SIG-M5 treated with dmso at 0.1 percent for 504 hours (cell line): ENCODE data around the gene PDE6D.
A peak's percentile ranks its signal among the peaks of the same experiment; 100 is the strongest.
"Not testable (repeated sequence)": the region's sequence is repeated elsewhere in the genome, so short reads cannot be mapped to it uniquely, and the experiment has no call there.

ENCODE experiments used
- DNase-seq: peaks from one replicate; lab custom pipeline; 2025; ENCODE audit not compliant: unreplicated experiment; lab: John Stamatoyannopoulos, UW

PDE6D gene

DNA sequence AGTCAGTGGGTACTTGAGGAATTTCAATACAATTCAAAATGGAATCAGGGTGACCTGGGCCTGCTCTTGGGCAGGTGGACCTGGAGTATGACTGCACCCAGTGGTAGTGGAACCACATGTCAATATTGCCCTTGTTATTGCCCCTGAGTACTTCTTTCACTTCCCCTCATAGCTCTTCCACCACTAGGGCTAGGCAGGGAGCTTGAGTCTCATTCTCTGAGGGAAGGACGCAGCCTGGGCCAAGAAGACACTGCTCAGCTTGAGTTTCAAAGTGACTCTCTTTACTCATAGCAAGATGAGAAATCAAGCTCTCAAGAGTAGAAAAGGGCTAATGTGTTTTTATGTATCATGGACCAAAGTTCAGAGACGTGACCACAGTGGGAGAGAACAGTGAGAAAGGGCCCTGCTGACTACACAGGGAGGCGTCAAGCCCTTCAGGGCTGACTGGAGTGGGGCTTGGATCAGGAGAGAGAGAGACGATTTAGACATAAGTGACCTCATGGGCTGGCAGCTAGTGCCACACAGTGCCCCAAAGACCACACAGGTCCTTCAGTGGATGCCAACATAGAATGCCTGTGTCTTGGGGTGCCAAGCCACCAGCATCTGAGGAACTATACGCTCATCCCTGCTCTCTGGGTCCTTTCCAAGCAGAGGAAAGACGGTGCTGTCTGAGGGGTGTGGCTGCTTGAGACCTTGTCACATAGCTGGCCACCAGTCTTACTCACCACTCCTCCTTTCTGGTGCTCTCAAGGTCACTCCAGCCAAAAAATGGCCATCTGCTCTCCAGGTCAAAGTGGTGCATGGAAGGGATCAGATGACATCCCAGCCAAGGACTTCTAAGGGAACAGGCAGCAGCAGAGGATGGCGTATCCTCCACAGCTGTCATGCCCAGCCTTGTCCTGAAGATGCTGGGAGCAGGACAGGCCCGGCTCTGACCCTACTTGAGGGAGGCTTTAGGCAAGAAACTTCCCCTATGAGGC is 59.8 kb downstream of the PDE6D start:
- DNase-seq = peak; percentile 85

DNA sequence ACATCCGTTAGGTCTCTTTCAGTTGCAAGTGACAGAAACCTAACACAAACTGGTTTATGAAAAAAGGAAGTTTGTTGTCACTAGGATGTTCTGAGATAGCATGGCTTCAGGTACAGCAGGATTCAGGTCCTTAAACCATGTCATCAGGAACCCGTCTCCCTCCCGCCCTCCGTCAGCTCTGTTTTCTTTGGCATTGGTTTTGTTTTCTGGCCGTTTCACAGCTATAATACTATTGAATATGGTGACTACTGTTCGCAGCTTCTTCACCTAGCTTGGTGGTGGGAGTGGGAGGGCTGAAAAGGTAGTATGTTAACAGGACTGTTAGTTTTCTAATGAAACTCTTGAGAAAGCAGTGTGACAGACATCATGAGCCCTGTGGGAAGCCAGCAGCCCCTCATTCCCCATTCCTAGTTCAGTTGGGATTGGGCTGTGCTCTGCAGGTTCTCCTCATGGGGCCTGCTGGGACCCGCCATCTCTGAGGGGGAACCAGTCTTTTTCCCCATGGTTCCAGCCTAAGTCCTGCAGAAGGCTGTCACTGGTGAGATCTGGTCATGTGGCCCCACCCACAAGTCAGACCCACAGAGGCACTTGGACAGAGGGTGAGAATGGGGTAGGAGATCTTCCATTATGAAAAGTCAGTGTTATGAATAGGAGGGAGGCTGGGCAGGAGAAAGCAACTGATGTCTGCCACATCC is 60.6 kb downstream of the PDE6D start:
- no peak for DNase-seq

DNA sequence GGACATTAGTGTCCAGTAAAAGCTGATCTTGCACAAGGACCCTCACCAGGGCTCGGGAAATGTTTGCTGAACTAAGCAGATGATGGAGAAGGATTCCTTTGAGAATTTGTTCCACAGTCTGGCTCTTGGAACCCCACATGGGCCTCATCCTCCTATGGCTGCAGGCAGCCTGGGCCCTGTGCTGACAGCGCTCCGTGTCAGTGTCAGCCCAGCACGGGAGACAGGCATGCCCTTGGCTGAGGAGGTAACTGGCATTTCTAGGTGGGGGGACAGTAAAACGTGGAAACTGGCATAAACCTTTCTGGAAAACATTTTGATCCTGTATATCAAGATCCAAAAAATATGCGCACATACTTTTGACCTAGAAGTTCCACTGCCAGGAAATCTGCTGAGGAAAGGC is 62.3 kb downstream of the PDE6D start:
- no peak for DNase-seq

- DNase-seq = peak; percentile 51
Observed at GRCh38 chr2:231717281-231718171, 63.6 kb downstream of the PDE6D start.

GRCh38 chr2:231716666-231717280 is 64.3 kb downstream of the PDE6D start:
- DNase-seq = no peak

DNA sequence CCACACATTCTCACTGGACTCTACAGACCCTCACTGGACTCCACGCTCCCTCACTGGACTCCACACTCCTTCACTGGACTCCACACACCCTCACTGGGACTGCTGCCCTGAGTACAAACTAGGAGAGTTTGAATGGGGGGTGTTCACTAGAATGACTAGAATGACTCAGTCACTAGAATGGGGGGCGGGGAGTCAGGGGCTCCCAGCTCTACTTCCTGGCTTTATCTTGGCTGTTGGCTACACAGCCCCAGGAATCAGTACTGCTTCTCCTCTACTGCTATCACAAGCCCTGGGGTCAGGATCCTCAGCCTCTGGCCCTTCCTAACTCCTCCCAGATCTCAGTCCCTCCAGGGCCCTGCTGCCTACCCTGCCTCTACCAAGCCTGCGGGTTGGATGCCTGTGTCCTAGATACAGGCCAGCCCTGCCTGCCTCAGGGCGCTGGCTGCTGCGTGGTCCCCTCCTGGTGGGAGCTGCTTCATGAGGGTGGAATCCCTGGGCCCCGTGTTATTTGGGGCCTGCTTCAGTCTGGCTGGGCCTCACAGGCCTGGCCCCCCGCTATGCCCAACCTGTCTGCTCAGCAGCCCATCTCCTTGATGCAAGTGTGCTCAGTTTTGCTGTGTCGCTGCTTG is 65.0 kb downstream of the PDE6D start:
- DNase-seq = no peak

DNA sequence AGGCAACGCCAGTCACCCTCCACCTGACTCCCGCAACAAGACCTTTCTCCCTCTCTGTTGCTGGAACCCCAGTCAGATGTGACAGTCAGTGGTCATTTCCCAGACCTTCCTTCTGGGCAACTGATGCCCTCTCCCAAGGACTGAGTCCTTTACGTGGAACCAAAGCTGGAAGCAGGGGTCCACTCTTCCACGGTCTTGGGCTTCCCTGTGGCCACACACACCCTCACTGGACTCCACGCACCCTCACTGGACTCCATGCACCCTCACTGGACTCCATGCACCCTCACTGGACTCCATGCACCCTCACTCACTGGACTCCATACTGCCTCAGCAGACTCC is 65.6 kb downstream of the PDE6D start:
- DNase-seq = no peak

DNA sequence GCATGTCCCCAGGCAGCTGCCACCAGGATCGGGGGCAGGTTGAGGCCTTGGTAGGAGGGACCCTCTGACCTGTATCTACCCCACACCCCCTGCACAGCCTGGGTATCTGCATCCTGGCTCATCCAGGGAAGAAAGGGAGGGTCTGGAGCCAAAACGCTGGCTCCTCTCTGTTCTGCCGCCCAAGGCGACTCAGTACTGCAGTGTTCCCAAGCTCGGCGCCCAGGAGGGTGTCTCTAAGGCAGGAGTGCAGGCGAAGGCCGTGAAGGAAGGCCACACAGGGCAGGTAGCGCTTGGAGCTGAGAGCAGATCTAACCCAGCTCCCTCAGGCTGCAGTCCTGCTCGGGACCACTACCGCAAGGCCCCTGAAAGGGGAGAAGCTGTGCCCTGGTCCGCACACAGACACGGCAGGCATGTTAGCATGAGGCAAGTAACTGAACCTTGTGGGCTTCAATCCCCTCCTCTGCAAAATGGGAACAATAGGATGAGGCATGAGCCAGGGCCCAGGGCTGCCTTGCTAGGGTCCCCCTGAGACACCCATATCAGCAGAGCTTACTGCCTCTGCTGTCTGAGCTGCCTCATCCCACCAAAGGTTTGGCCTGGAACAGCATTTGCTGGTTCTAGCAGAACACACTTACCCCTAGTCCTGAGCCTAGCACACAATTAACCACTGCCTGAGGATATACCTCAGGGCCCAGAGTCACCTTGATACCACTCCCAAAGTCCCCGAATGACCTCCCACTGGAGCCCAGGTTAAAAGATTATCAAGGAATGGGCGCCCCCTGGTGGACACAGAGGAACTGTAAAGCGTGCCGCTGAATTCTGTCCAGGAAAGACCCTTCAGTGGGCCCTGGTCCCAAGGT is 66.2 kb downstream of the PDE6D start:
- peak; percentile 70 for DNase-seq

DNA sequence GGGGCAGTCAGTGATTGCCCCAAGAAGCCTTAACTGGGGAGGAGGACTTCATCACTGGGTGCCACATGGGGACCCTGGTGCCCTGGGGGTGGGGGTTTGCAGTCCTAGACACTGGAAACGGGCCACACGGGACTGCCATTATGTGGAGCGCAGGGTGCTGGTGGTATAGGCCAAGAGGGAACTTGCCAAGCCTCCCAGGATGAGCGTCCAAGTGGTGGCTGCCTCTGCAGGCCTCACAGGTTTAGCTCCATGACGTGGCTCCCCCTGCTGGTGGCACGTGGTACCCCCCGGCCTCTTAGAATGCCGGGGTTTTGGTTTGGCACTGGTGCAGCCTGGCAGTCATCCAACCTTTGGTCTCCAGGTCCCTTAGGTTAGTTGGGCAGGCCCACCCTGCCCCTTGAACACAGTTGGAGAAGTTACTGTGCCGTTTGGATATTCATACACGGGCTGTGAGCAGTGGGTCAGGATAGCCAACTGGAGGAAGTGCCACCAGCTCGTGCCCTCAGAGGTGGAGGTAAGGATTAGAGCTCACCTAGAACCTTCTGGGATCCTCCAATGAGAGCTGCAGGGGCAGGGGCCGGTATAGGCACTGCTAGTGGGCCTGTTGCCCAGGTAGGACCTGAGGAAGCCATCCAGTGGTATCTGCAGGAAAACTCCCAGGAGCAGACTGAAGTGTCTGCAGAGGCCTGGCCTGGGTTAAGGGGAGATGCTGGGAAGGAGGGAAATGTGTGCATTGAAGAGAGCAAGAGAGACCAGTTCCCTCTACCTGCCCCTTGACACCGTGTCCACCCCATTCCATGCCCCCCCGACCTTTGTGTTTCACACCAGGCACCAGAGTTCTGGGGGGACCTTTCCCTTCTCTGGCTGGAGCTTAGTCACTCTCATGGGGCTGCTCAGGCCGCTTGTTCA is 67.1 kb downstream of the PDE6D start:
- DNase-seq = peak; percentile 89

DNA sequence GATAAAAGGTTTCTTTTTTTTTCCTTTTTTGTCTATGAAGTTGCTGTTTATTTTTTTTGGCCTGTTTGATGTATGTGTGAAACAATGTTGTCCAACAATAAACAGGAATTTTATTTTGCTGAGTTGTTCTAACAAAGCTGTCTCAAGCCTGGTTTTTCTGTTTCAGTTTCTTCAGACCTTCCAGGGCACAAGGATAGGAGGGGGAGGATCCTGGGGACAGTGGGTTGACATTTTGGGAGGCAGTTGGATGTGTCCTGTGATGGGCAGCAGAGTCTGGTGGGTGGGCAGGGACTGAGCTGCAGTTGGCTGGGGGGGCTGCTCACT is 67.7 kb downstream of the PDE6D start:
- not testable (repeated sequence) for DNase-seq

DNA sequence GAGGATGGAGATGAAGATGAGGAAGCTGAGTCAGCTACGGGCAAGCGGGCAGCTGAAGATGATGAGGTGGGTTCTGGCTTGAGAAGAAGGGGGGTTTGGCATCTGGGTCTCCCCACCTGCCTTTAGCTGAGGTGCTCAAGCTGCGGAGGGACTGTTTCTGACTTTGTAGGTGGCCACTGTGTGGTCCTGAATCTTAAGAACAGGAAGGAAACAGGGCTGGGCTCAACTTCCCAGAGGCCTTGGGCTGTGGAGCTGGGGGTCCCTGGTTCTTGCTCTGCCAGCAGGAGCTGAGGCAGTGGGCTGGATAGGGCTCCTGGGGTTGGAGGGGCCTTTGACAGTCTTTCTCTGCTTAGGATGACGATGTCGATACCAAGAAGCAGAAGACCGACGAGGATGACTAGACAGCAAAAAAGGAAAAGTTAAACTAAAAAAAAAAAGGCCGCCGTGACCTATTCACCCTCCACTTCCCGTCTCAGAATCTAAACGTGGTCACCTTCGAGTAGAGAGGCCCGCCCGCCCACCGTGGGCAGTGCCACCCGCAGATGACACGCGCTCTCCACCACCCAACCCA is 68.5 kb downstream of the PDE6D start:
- not testable (repeated sequence) for DNase-seq

DNA sequence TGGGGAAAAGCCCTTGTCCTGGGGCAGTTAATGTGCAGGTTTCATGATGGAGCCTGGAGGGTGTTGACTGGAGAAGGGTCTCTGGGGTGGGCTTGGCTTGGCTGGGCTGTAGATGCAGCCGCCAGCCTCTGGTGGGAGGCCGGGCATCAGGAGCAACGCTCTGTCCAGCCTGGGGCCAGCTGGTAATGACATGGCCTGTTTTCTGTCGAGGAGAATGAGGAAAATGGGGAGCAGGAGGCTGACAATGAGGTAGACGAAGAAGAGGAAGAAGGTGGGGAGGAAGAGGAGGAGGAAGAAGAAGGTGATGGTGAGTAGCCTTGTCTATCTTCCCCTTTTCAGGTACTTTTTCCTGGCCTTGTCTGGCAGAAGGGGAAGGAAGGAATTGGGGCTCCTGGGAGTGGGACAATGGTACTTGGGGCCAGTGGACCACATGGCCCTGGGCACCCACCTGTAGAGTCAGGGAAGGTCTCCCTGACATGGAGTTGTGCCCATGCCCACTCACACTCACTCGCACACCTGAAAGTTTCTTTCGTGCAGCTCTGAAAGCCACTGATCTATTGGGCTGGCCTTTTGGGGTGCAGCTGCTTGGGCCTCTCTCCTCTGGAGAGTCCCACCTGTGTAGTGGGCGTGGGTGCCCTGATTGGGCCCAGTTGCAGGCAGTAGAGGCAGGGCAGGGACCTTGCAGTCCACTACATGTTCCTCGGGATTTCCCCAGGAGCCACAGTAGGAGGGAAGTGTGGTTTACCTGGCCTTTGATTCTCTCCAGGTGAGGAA is 69.2 kb downstream of the PDE6D start:
- DNase-seq = no peak

- DNase-seq = peak; percentile 42
Observed at GRCh38 chr2:231710799-231711676, 70.0 kb downstream of the PDE6D start.

DNA sequence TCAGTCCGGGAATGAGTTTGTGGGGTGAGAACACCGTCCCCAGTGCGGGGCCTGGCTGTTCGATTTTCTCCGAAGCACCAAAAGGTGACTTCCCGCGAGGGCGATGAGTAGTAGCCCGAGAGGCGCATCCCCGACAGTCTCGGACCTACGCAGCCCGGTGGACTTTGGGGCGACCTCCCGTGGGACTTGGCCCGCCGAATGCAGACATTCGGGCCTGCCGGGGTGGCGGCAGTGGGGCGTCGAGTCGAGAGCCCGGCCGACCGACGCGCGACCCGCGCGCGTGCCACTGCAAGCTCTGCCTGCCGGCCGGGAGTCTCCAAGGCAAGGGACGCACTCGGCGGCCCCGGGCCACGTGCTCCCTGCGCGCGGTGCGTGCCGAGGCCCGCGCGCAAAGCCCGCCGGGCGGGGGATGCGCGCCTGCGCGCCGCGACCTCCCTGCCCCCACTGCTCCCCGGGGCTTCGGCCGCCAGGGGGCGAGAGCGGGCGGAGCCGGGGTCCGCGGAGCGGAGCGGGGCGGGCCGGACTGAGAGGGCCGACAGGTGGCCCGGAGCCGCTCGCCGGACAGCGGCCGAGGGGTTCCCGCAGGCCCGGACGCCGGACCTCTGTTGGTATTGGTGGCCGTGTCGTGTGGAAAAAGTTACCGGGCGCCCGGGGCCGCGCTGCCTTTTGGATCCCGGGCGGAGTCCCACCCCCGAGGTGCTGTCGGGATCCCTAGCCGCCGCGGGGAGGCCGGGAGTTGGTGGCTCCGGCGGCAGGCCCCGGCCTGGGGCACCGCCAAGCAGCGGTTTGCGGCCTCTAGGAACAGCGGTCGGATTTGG is 70.9 kb downstream of the PDE6D start:
- peak; percentile 52 for DNase-seq

DNA sequence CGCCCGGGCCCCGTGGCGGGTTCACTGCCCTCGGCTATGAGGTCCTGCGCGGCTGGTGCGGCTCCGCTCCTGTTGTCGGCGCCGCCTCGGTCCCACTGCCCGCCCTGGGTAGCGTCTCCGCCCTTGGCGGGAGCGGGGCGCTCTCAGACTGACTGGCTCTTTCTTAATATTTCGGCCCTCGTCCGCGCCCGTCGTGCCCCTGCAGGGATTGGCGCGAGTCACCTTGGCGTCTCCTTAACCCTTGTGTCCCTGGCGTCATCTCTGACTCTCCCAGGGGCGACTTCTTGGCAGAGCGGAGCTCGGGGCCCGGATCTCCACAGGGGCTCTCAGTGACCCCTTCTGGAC is 71.5 kb downstream of the PDE6D start:
- DNase-seq = peak; percentile 34
